OCI-LY3 (cell line): ENCODE measurements around the gene VRK2.

Experiments
- EZH2phosphoT487 ChIP-seq: fragments of 200-600 bp; shearing (Covaris generic); IDR thresholded peaks from 2 replicates; pipeline ENCODE4 v1.6.1; 2018; ENCODE audit warnings: antibody characterized with exemption, mixed run types, low read depth
- TF ChIP-seq, protein P1 (sequence below): fragments of 200-600, 300-600 bp; sonication (generic); IDR thresholded peaks from 2 replicates; pipeline ENCODE4 v1.5.1; 2014; ENCODE audit warnings: antibody characterized with exemption, low read length, low read depth

GRCh38 chr2:58006256-58006951 is 40.2 kb upstream of the VRK2 start:
- TF ChIP-seq, protein P1, sequence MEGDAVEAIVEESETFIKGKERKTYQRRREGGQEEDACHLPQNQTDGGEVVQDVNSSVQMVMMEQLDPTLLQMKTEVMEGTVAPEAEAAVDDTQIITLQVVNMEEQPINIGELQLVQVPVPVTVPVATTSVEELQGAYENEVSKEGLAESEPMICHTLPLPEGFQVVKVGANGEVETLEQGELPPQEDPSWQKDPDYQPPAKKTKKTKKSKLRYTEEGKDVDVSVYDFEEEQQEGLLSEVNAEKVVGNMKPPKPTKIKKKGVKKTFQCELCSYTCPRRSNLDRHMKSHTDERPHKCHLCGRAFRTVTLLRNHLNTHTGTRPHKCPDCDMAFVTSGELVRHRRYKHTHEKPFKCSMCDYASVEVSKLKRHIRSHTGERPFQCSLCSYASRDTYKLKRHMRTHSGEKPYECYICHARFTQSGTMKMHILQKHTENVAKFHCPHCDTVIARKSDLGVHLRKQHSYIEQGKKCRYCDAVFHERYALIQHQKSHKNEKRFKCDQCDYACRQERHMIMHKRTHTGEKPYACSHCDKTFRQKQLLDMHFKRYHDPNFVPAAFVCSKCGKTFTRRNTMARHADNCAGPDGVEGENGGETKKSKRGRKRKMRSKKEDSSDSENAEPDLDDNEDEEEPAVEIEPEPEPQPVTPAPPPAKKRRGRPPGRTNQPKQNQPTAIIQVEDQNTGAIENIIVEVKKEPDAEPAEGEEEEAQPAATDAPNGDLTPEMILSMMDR = no peak
- no peak for TF ChIP-seq EZH2phosphoT487
